Measurements from ENCODE around the gene VPS26A.
"Not testable (repeated sequence)": the region's sequence is repeated elsewhere in the genome, so short reads cannot be mapped to it uniquely, and the experiment has no call there.

The VPS26A gene

DNA sequence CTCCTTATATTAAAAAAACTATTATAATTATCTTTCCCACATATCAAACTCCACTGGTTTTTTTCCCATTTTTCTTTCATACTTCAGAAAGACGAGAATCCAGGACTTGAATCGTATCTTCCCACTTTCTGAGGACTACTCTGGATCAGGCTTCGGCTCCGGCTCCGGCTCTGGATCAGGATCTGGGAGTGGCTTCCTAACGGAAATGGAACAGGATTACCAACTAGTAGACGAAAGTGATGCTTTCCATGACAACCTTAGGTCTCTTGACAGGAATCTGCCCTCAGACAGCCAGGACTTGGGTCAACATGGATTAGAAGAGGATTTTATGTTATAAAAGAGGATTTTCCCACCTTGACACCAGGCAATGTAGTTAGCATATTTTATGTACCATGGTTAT lies 20.2 kb upstream of the VPS26A start:
- no peak for DNase-seq (ENCODE audit: low read depth)

DNA sequence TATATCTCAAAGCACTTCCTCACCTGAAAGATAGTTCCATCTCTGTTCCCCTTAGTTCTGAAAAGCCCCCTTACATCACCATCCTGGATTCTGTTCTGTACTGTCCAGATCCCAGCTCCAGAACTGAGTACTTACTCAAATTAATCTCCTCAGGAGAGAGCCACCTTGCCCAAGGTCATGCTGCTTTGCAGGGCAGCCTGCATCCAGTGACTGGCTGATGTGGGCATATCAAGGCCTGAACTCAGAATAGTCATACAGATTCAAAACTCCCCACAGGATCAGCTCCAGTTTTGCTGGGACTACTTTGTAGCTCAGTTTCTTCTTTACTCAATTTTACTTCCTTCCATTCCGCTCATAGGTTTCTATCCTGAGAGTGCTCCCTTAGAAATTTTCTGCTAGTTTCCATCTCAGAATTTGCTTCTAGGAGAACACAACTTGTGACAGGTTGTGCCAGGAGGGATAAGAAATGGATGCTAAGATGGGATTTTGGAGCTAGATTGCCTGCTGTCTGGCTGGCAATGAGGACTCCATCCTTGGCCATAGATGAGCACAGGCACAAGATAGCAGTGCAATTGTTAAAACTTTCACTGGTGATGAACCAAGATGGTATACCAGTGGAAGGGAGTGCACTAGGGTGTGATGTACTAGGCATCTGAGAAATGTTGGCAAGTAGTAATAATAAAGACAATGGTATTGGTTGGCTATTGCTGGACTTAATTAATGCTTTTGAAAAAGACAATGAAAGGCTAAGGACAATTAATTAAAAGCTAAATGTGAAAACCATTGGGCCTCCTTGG lies 18.8 kb upstream of the VPS26A start:
- no peak for DNase-seq (ENCODE audit: low read depth)

DNA sequence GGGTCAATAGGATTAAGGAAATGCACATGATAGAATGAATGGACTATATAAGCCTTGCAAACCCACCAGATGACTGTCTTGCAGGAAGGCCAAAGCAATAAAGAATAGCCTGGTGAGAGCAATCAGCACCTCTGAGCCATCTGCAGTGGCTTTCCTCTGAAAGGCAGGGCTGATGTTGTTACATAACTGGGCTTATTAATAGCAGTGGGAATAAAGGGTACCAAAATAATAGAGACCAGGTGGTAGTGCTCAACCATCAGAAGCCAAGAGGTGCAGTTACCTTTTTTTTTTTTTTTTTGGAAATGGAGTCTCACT lies 16.8 kb upstream of the VPS26A start:
- DNase-seq (ENCODE audit: low read depth) = no peak

DNA sequence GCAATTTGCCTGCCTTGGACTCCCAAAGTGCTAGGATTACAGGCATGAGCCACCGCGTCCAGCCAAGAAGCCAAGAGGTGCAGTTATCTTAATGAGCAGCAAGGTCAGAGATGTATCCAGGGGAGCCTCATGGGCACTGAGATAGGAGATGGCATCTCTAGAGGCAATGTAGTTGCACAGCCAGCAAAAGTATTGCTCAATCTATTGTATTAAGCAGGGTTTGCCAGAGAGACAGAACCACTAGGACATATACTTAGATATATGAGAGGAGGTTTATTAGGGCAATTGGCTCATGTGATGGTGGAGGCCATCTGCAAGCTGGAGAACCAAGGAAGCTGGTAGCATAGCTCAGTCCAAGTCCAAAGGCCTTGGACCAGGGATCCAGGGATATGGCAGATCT lies 16.3 kb upstream of the VPS26A start:
- DNase-seq (ENCODE audit: low read depth) = no peak

DNA sequence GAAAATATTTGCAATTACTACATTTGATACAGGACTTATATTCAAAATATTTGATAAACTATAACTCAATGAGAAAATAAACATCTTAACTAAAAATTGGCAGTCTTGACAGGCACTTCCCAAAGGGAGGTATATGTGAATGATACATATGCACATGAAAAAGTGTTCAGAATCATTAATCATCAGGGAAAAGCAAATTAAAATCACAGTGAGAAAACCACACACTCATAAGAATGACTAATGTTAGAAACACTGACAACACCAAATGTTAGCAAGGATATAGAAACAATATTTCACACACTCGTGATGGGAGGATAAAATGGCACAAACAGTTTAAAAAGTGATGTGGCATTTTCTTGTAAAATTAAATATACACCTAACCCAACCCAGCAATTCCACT lies 4.1 kb upstream of the VPS26A start:
- DNase-seq (ENCODE audit: low read depth) = no peak

DNA sequence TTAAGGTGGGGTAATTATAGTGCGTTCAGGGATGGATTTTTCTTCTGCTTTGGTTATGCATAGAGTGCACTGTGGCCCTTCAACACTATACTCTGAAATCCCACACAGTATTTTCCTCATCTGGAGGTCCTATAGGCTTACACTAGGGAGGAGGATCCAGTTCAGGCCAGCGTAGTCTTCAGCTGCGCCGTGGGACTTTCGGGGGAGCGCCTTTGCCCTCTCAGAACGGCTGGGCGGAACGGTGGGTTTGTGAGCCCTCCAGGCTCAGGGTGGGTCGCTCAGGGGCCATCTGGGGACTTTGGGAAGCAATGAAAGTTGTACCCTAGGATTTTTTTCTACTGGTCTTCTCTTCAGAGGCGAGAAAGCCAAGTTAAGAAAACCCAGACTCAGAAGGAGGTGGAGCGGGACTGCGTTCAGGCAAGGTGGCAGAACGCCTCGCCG lies 652 bp upstream of the VPS26A start:
- peak; percentile 5 for DNase-seq (ENCODE audit: low read depth)

DNA sequence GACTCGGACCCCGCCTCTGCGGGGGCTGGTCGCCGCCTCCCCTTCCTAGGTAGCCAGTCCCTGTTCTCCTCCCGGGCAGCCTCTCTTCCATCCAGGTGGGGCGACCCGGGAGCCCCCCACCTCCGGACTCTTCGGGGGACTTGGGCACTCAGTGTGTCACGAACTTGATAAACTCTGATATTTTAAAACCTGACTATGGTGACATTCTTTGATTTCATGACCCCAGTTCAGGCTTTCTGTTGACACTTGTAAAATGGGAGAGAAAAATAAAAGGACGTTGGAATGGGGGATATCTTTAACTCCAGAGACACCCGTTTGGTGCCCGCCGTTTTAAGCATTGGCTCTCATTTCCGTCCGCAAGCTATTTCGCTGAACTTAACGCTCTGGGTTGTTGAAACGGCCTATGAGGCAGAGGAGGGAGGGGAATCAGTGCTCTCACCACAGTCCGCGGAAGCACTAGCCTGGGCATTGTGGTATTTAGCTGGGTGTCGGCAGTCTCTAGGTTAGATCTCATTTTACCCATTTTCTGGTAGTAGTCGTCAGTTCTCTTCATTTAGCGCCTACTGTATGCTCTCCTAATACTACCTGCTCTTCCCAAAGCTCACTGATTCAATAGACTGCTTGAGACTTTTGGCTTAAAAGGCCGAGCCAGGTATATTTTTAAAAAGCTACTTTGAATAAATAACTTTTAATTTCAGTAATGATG lies 738 bp downstream of the VPS26A start:
- peak; percentile 19 for DNase-seq (ENCODE audit: low read depth)

DNA sequence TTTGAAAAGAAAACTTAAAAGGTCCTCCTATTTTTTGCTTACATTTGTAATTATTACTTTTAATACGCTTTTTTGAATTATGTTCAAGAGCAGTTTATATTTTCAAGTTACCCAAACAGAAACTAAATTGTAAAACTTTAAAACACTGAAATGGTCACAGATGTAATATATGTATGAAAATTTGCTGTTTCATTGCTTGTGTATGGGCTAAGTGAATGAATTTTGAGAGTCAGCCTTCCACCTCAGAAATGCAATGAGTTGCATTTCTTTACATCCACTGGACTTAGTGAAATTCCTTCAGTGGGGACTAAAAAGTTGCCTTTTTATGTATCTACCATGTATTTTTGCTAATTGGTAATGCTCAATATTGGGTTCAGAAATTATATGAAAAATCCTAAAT lies 1.6 kb downstream of the VPS26A start:
- DNase-seq (ENCODE audit: low read depth) = no peak

DNA sequence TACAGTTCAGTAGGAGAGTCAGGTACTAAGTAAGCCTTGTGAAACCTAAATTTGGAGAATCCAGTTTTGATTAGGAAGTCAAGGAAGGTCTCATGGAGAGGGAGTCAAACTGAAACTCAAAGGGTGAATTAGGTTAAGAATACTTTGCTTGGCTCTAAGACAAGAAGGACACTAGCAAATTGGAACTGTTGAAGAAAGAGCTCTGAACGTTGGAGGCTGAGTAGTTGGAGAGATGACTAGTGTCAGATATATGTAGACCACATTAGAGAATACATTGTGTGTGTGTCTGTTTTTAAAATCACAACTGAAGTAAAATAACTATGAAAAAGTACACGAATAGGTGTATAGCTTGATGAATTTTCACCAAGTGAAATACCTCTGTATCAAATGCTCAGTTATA lies 6.3 kb downstream of the VPS26A start:
- no peak for DNase-seq (ENCODE audit: low read depth)

DNA sequence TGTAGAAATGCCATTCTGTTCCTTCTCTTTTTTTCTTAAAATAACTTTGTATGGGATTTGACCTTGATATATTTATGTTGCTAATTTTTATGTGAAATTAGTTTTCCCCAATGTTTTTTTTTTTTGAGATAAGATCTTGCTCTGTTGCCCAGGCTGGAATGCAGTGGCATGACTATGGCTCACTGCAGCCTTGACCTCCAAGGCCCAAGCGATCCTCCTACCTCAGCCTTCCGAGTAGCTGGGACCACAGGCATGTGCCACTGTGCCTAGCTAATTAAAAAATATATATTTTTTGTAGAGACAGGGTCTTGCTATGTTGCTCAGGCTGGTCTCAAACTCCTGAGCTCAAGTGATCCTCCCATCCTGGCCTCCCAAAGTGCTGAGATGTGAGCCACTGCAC lies 16.0 kb downstream of the VPS26A start:
- no peak for DNase-seq (ENCODE audit: low read depth)

DNA sequence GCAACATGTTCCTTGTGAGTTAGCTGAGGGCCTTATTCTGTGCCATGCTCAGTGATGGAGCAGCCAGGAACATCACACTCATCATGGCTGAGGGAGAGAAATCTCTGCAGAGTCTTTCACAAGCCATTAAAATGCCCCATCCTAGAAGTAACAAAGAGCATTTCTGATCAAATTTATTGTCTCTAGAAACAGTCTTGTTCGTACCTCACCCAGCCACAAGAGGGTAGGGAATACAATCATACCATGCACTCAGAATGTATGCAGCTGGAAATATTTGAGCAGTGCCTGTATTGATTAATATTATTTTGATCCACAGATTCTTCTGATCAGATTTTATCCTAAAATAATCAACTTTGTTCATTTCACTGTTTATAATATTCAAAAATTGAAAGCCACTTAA lies 17.3 kb downstream of the VPS26A start:
- DNase-seq (ENCODE audit: low read depth) = no peak

DNA sequence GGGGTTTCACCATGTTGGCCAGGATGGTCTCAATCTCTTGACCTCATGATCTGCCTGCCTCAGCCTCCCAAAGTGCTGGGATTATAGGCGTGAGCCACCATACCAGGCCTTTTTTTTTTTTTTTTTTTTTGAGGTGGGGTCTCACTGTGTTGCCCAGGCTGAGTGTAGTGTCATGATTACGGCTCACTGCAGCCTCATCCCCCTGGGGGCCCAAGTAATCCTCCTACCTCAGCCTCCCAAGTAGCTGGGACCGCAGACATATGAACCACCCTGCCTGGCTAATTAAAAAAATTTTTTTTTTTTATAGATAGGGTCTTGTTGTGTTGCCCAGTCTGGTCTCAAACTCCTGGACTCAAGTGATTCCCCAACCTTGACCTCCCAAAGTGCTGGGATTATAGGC lies 18.1 kb downstream of the VPS26A start:
- DNase-seq (ENCODE audit: low read depth) = not testable (repeated sequence)

DNA sequence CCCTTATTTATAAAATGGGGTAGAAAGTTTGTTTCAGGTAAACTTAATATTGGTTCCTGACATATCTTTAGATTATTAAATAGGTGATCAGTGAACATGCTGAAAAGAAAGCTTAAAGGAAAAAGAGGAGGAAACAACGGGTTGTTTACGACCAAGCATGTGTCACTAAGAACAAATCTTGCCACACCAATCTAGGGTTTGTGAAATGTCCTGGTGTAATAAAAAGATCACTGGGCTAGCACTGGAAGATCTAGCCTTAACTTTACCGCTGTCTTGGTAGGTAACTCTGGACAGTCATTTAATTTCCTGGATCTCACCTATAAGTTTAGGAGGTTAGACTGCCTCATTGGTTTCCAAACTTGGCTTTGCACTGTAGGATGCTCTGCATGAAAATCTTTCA lies 19.0 kb downstream of the VPS26A start:
- no peak for DNase-seq (ENCODE audit: low read depth)

DNA sequence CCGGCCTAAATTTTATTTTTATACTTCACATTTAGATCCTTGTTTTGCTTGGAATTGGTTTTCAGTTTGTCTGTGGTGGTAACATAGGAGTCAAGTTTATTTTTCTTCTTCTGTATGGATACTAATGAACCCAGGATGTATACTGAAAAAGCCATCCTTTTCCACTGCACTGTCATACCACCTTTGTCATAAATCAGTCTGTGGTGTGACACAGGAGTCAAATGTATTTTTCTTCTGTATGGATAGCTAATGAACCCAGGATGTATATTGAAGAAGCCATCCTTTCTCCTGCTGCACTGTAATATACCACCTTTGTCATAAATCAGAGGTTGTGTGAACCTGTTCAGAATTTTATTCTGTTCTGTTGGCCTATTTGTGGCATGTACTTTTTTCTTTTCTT lies 21.4 kb downstream of the VPS26A start:
- no peak for DNase-seq (ENCODE audit: low read depth)

DNA sequence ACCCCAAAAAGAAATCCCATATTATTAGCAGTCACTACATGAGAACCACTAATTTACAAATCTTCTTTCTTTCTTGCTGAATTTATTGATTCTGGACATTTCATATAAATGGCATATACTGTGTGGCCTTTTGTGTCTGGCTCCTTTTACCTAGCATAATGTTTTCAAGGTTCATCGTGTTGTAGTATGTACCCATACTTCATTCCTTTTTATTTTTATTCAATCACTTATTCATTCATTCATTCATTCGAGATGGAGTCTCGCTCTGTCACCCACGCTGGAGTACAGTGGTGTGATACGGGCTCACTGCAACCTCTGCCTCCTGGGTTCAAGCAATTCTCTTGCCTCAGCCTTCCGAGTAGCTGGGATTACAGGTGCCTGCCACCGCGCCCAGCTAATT lies 21.9 kb downstream of the VPS26A start:
- DNase-seq (ENCODE audit: low read depth) = no peak

DNA sequence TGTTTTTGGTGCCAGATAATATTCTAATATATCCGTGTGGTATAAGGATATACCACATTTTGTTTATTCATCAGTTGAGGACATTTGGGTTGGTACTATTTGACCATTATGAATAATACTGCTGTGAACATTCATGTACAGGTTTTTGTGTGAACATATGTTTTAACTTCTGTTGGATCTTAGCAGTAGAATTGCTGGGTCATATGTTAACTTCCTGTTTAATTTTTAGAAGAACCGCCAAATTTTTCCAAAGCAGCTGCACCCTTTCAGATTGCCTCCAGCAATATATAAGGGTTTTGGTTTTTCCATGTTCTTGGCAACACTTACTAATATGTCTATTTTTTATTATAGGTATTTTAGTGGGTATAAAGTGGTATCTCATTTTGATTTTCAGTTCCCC lies 22.8 kb downstream of the VPS26A start:
- no peak for DNase-seq (ENCODE audit: low read depth)

DNA sequence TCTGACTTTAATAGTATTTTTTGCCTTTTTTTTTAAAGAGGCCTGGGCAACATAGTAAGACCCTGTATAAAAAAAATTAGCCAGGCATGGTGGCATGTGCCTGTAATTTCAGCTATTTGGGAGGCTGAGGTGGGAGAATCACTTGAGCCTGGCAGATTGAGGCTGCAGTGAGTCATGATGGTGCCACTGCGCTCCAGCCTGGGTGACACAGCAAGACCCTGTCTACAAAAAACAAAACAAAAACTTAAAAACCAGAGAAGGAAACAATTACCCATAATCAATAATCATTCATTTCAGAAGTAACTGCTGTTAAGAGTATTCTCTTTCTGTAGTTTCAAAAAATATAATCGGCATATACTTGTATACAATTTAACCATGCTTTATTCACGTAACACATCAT lies 28.0 kb downstream of the VPS26A start:
- DNase-seq (ENCODE audit: low read depth) = no peak

DNA sequence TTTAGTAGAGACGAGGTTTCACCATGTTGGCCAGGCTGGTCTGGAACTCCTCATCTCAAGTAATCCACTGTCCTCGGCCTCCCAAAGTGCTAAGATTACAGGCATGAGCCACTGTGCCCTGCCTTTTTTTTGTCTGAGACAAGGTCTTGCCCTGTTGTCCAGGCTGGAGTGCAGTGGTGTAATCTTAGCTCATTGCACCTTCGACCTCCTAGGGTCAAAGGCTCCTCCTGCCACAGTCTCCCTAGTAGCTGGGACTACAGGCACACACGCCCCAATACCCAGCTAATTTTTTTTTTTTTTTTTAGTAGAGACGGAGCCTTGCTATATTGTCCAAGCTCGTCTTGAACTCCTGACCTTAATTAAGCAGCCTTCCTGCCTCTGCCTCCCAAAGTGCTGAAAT lies 29.2 kb downstream of the VPS26A start:
- no peak for DNase-seq (ENCODE audit: low read depth)

DNA sequence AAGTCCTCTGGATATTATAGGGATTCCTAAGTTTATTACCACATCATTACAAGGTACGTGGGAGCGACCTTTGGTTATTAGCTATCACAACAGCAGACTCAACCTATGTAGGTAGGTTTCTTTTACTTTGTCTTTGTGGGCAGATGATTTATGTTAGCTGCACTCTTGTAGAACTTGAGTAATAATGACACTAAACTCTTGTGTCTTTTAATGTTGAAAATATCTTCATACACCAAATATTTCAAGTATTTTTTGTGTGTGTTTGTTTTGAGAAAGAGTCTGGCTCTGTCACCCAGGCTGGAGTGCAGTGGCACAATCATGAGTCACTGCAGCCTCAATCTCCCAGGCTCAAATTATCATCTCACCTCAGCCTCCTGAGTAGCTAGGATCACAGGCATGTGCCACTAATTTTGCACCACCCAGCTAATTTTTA lies 36.8 kb downstream of the VPS26A start:
- no peak for DNase-seq (ENCODE audit: low read depth)

DNA sequence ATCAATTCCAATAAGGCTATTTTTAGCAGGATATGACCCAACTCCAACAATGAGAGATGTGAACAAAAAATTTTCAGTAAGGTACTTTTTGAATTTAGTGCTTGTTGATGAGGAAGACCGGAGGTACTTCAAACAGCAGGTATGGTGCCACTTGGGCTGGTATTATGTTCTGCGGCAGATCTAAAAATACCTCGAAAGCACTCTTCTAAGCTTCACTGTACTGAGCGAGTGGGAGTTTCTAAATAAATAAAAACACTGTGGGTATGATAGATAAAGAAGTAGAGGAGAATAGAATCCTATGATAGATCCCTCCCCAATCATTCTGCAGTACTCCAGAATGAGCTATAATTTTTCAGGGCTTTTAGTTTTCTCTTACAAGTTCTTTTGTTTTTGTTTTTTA lies 44.5 kb downstream of the VPS26A start:
- no peak for DNase-seq (ENCODE audit: low read depth)

DNA sequence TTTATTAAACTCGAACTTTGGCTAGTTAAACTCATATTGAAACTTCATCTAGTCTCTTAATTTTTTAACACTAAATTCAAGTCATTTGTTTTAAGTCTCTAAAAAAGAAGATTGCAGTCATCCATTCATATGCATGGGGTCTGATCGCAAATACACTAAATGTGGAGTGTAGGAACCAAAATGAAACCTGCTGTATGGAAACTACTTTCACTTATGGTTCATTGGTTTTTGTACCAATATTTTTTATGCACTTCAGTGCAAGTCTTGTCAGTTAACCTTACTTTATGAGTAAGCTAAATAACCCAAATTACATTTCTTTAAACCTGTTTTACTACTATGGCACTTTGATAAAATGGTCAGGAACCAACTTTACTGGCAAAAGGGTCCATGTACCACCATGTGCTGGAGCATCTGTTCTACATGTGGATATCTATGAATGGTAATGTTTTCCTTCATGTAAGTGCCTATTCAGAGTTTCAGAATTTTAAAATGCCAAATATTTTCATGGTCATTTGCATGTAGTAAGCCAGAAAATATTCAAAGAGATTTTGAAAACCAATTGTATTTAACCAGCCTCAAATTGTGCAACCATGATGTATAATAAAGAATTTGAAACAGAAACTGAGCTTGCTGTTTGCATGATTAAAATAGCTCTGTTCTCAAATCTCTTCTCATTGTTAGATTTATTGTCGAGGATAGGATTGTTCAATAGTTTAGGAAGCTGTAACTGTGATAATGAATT lies 48.4 kb downstream of the VPS26A start:
- DNase-seq (ENCODE audit: low read depth) = no peak

DNA sequence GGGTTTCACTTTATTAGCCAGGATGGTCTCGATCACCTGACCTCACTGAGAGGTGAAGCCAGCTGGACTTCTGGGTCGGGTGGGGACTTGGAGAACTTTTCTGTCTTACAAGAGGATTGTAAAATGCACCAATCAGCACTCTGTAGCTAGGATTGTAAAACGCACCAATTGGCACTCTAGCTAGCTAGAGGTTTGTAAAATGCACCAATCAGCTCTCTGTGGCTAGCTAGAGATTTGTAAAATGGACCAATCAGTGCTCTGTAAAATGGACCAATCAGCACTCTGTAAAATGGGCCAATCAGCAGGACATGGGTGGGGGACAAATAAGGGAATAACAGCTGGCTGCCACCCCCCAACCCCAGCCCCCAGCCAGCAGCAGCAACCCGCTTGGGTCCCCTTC lies 51.3 kb downstream of the VPS26A start:
- DNase-seq (ENCODE audit: low read depth) = not testable (repeated sequence)

DNA sequence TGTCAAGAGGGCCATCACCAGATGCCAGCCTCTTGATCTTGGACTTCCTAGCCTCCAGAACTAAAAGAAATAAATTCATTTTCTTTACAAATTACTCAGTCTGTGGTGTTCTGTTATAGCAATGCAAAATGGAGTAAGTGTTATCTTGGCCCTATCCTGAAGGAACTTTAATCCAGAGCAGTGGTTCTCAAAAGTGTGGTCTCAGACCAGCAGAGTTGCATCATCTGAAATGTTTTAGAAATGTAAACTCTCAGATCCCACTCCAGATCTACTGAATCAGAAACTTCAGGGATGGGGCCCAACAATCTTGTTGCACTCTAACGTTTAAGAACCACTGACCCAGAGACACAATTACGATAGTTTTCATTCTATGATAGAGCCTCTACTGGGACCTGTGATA lies 52.8 kb downstream of the VPS26A start:
- DNase-seq (ENCODE audit: low read depth) = no peak
